Neural progenitor cell (in vitro differentiated cells): ENCODE results near the gene FXYD7. TPM values are rescaled to one million over a fixed set of nuclear protein-coding genes. Genes with fewer than 3 reads are reported as not detected.

Experiments used
- DNase-seq: peaks from one replicate; pipeline ENCODE4 v3.0.0-alpha.2; 2016; ENCODE audit warnings: low spot score
- H2AFZ ChIP-seq: fragments of 200-600 bp; sonication (generic); replicated peaks from 2 replicates; pipeline ENCODE4 v1.6.1; 2016; ENCODE audit warnings: antibody characterized with exemption
- H3F3A ChIP-seq: fragments of 200-600 bp; sonication (generic); 2 replicates; pipeline ENCODE4 v1.6.1; 2016; ENCODE audit warnings: antibody characterized with exemption, low read depth
- H3K27ac ChIP-seq: fragments of 200-600 bp; sonication (generic); 2 replicates; pipeline ENCODE4 v1.5.1; 2016; ENCODE audit warnings: mild to moderate bottlenecking
- H3K27me3 ChIP-seq: fragments of 200-600 bp; sonication (generic); 2 replicates; pipeline ENCODE4 v1.6.1; 2016; ENCODE audit warnings: mild to moderate bottlenecking, moderate library complexity
- H3K36me3 ChIP-seq: fragments of 200-600 bp; sonication (generic); 2 replicates; pipeline ENCODE4 v1.5.1; 2016
- H3K4me1 ChIP-seq: fragments of 200-600 bp; sonication (generic); 2 replicates; pipeline ENCODE4 v1.6.1; 2016; ENCODE audit warnings: mixed run types
- H3K4me2 ChIP-seq: fragments of 200-600 bp; sonication (generic); 2 replicates; pipeline ENCODE4 v1.6.1; 2016
- H3K4me3 ChIP-seq: fragments of 200-600 bp; sonication (generic); 2 replicates; pipeline ENCODE4 v1.5.1; 2016
- H3K79me2 ChIP-seq: fragments of 200-600 bp; sonication (generic); 2 replicates; pipeline ENCODE4 v1.6.1; 2016; ENCODE audit warnings: low read depth
- H3K9ac ChIP-seq: fragments of 200-600 bp; sonication (generic); 2 replicates; pipeline ENCODE4 v1.6.1; 2016
- H3K9me3 ChIP-seq: fragments of 200-600 bp; sonication (generic); 2 replicates; pipeline ENCODE4 v1.5.1; 2016; ENCODE audit warnings: low read depth
- H4K20me1 ChIP-seq: fragments of 200-600 bp; sonication (generic); 2 replicates; pipeline ENCODE4 v1.6.1; 2016; ENCODE audit warnings: low read depth
- H3K27ac Mint-ChIP-seq: 3 replicates; pipeline ENCODE4 v1.8.0; 2021; ENCODE audit warnings: mixed read lengths
- H3K27me3 Mint-ChIP-seq: 2 replicates; pipeline ENCODE4 v1.8.0; 2022; ENCODE audit warnings: low read depth, mild to moderate bottlenecking, inconsistent platforms, moderate library complexity, mixed read lengths; ENCODE audit not compliant: insufficient read depth
- H3K36me3 Mint-ChIP-seq: 3 replicates; pipeline ENCODE4 v1.8.0; 2021; ENCODE audit warnings: mixed read lengths
- H3K4me1 Mint-ChIP-seq: 3 replicates; pipeline ENCODE4 v1.8.0; 2021; ENCODE audit warnings: mixed read lengths
- H3K4me3 Mint-ChIP-seq: 3 replicates; pipeline ENCODE4 v1.8.0; 2021; ENCODE audit warnings: mild to moderate bottlenecking, moderate library complexity, mixed read lengths
- H3K9me3 Mint-ChIP-seq: 3 replicates; pipeline ENCODE4 v1.8.0; 2020; ENCODE audit warnings: mixed read lengths
- CTCF ChIP-seq: fragments of 200-600 bp; sonication (generic); IDR thresholded peaks from 2 replicates; pipeline ENCODE4 v1.5.1; 2017; ENCODE audit warnings: antibody characterized with exemption, mild to moderate bottlenecking
- EZH2 ChIP-seq: fragments of 200-600 bp; sonication (generic); IDR thresholded peaks from 2 replicates; pipeline ENCODE4 v1.6.1; 2017; ENCODE audit warnings: antibody characterized with exemption, mild to moderate bottlenecking, moderate library complexity
- EZH2phosphoT487 ChIP-seq: fragments of 200-600 bp; sonication (generic); IDR thresholded peaks from 2 replicates; pipeline ENCODE4 v1.6.1; 2017; ENCODE audit warnings: antibody characterized with exemption
- total RNA-seq: library from RNA; depleted of rRNA; stranded (reverse); fragments of >200 nt; gene quantifications from 2 replicates; pipeline ENCODE4 v1.2.3, GENCODE V29; 2015; ENCODE audit warnings: low replicate concordance

FXYD7 gene
- total RNA-seq, 1 donor from 2014 or later, result 0.13 TPM

- H3K27me3 Mint-ChIP-seq, result peaks cover 6% of the 10 kb centered on the region
- Histone ChIP-seq H3K27me3 (no peaks in the 10 kb centered on the region), H3K9me3 (no peaks in the 10 kb centered on the region), H3K79me2 (no peaks in the 10 kb centered on the region), H3F3A (peaks cover 7% of the 10 kb centered on the region), H3K4me2 (no peak overlapping the region), H3K9ac (no peak overlapping the region), H3K4me3 (no peak overlapping the region), H3K4me1 (peaks cover 4% of the 10 kb centered on the region), H3K27ac (no peak overlapping the region), H2AFZ (no peak overlapping the region), H4K20me1 (no peaks in the 10 kb centered on the region), H3K36me3 (no peaks in the 10 kb centered on the region)
- TF ChIP-seq CTCF (no peak), EZH2 (no peak), EZH2phosphoT487 (no peak)
- peaks cover 3% of the 10 kb centered on the region for H3K9me3 Mint-ChIP-seq
- H3K36me3 Mint-ChIP-seq, result no peaks in the 10 kb centered on the region
- no peak overlapping the region for H3K27ac Mint-ChIP-seq
- no peak for DNase-seq
- no peak overlapping the region for H3K4me3 Mint-ChIP-seq
- peaks cover 8% of the 10 kb centered on the region for H3K4me1 Mint-ChIP-seq
Measured at GRCh38 chr19:35106291-35106583, 36.8 kb upstream of the FXYD7 start.

GRCh38 chr19:35106898-35107541, 36.0 kb upstream of the FXYD7 start:
- TF ChIP-seq CTCF, result no peak
- no peak for TF ChIP-seq EZH2
- no peak for TF ChIP-seq EZH2phosphoT487
- Histone ChIP-seq H3K27ac (no peak overlapping the region), H3K4me2 (no peak overlapping the region), H3F3A (peaks cover 7% of the 10 kb centered on the region), H4K20me1 (no peaks in the 10 kb centered on the region), H3K36me3 (no peaks in the 10 kb centered on the region), H2AFZ (no peak overlapping the region), H3K79me2 (no peaks in the 10 kb centered on the region), H3K27me3 (no peaks in the 10 kb centered on the region), H3K4me1 (peaks cover 4% of the 10 kb centered on the region), H3K4me3 (no peak overlapping the region), H3K9ac (no peak overlapping the region), H3K9me3 (no peaks in the 10 kb centered on the region)
- Mint-ChIP-seq H3K27me3 (peaks cover 6% of the 10 kb centered on the region), H3K9me3 (peaks cover 3% of the 10 kb centered on the region), H3K4me3 (no peak overlapping the region), H3K36me3 (no peaks in the 10 kb centered on the region), H3K4me1 (peaks cover 8% of the 10 kb centered on the region), H3K27ac (no peak overlapping the region)
- no peak for DNase-seq

GRCh38 chr19:35107545-35107944, 35.5 kb upstream of the FXYD7 start:
- no peaks in the 10 kb centered on the region for H3K27me3 ChIP-seq
- peaks cover 4% of the 10 kb centered on the region for H3K4me1 ChIP-seq
- H4K20me1 ChIP-seq, result no peaks in the 10 kb centered on the region
- H3K9me3 Mint-ChIP-seq, result peaks cover 3% of the 10 kb centered on the region
- no peak overlapping the region for H3K4me2 ChIP-seq
- no peak overlapping the region for H2AFZ ChIP-seq
- TF ChIP-seq EZH2, result no peak
- no peak for TF ChIP-seq CTCF
- no peak for TF ChIP-seq EZH2phosphoT487
- no peak overlapping the region for H3K9ac ChIP-seq
- no peaks in the 10 kb centered on the region for H3K36me3 ChIP-seq
- DNase-seq, result no peak
- no peaks in the 10 kb centered on the region for H3K9me3 ChIP-seq
- H3F3A ChIP-seq, result peaks cover 7% of the 10 kb centered on the region
- H3K4me3 ChIP-seq, result no peak overlapping the region
- no peak overlapping the region for H3K27ac Mint-ChIP-seq
- peaks cover 8% of the 10 kb centered on the region for H3K4me1 Mint-ChIP-seq
- no peaks in the 10 kb centered on the region for H3K79me2 ChIP-seq
- H3K27ac ChIP-seq, result no peak overlapping the region
- no peak overlapping the region for H3K4me3 Mint-ChIP-seq
- no peaks in the 10 kb centered on the region for H3K36me3 Mint-ChIP-seq
- peaks cover 6% of the 10 kb centered on the region for H3K27me3 Mint-ChIP-seq
